GM21717 (cell line): ENCODE data around the gene SLCO2A1.

ENCODE experiments used
- ATAC-seq: cut with Tn5 transposase; IDR thresholded peaks from one replicate; pipeline ENCODE4 v1.9.1; 2021; ENCODE audit warnings: mild to moderate bottlenecking, moderate library complexity; ENCODE audit not compliant: unreplicated experiment

Gene SLCO2A1

GRCh38 chr3:133983576-133984560 is 45.9 kb downstream of the SLCO2A1 start:
- ATAC-seq, result no peak

GRCh38 chr3:133983126-133983525 is 46.6 kb downstream of the SLCO2A1 start:
- ATAC-seq, result no peak

GRCh38 chr3:133980550-133980949 is 49.2 kb downstream of the SLCO2A1 start:
- ATAC-seq, result no peak

- no peak for ATAC-seq
Measured at GRCh38 chr3:133980035-133980434, 49.7 kb downstream of the SLCO2A1 start.

GRCh38 chr3:133979553-133979952 is 50.2 kb downstream of the SLCO2A1 start:
- ATAC-seq, result no peak

- no peak for ATAC-seq
Measured at GRCh38 chr3:133977568-133977967, 52.2 kb downstream of the SLCO2A1 start.

- no peak for ATAC-seq
Measured at GRCh38 chr3:133973249-133973980, 56.3 kb downstream of the SLCO2A1 start.

GRCh38 chr3:133972156-133972555 is 57.6 kb downstream of the SLCO2A1 start:
- no peak for ATAC-seq

GRCh38 chr3:133970916-133971315 is 58.8 kb downstream of the SLCO2A1 start:
- no peak for ATAC-seq

- ATAC-seq, result no peak
Measured at GRCh38 chr3:133970339-133970738, 59.4 kb downstream of the SLCO2A1 start.

GRCh38 chr3:133967992-133968892 is 61.5 kb downstream of the SLCO2A1 start:
- no peak for ATAC-seq

GRCh38 chr3:133966954-133967353 is 62.8 kb downstream of the SLCO2A1 start:
- ATAC-seq, result no peak

- no peak for ATAC-seq
Measured at GRCh38 chr3:133965906-133966305, 63.8 kb downstream of the SLCO2A1 start.

- ATAC-seq, result no peak
Measured at GRCh38 chr3:133965013-133965570, 64.6 kb downstream of the SLCO2A1 start.

GRCh38 chr3:133964547-133964946 is 65.2 kb downstream of the SLCO2A1 start:
- ATAC-seq, result no peak

GRCh38 chr3:133963657-133964396 is 65.9 kb downstream of the SLCO2A1 start:
- no peak for ATAC-seq

GRCh38 chr3:133962849-133963248 is 66.9 kb downstream of the SLCO2A1 start:
- no peak for ATAC-seq

GRCh38 chr3:133958071-133958805 is 71.5 kb downstream of the SLCO2A1 start:
- no peak for ATAC-seq

GRCh38 chr3:133956982-133957381 is 72.7 kb downstream of the SLCO2A1 start:
- ATAC-seq, result no peak
